SU-DHL-6 (cell line): ENCODE results near the gene BMPR1B.
"Not testable (repeated sequence)": the region's sequence is repeated elsewhere in the genome, so short reads cannot be mapped to it uniquely, and the experiment has no call there.

ENCODE experiments used
- H2AFZ ChIP-seq: fragments of 200-600 bp; sonication (generic); 2 replicates; pipeline ENCODE4 v1.6.1; 2014; ENCODE audit warnings: low read depth, mild to moderate bottlenecking, moderate library complexity, mixed read lengths, antibody characterized with exemption, low read length; ENCODE audit not compliant: severe bottlenecking
- H3F3A ChIP-seq: fragments of 200-600 bp; shearing (Covaris generic); 2 replicates; pipeline ENCODE4 v1.6.0; 2016; ENCODE audit warnings: antibody characterized with exemption, mild to moderate bottlenecking; ENCODE audit not compliant: insufficient read depth
- H3K27ac ChIP-seq: fragments of 200-600 bp; sonication (generic); 2 replicates; pipeline ENCODE4 v1.5.1; 2016; ENCODE audit warnings: low read depth, mild to moderate bottlenecking, low read length, moderate library complexity, mixed read lengths
- H3K27me3 ChIP-seq: fragments of 200-600 bp; sonication (generic), shearing (Covaris generic); 2 replicates; pipeline ENCODE4 v1.6.0; 2014; ENCODE audit warnings: mild to moderate bottlenecking, low read length
- H3K36me3 ChIP-seq: fragments of 200-600 bp; sonication (generic); 2 replicates; pipeline ENCODE4 v1.6.1; 2014; ENCODE audit warnings: mild to moderate bottlenecking, low read length, mixed read lengths
- H3K4me2 ChIP-seq: fragments of 300-600, 200-600 bp; shearing (Covaris generic), sonication (generic); 2 replicates; pipeline ENCODE4 v1.6.0; 2014; ENCODE audit warnings: low read length, low read depth, mild to moderate bottlenecking; ENCODE audit not compliant: poor library complexity, severe bottlenecking
- H3K4me3 ChIP-seq: fragments of 200-600 bp; sonication (generic); 2 replicates; pipeline ENCODE4 v1.5.1; 2014; ENCODE audit warnings: antibody characterized with exemption, low read length, mild to moderate bottlenecking, mixed read lengths; ENCODE audit not compliant: insufficient read depth, poor library complexity, severe bottlenecking
- H3K79me2 ChIP-seq: fragments of 200-600 bp; sonication (generic); 2 replicates; pipeline ENCODE4 v1.6.1; 2014; ENCODE audit warnings: mild to moderate bottlenecking, low read length, moderate library complexity; ENCODE audit not compliant: insufficient read depth
- H3K9ac ChIP-seq: fragments of 200-600 bp; sonication (generic); 2 replicates; pipeline ENCODE4 v1.7.0; 2014; ENCODE audit warnings: mild to moderate bottlenecking, low read length
- H3K9me2 ChIP-seq: fragments of 200-600 bp; sonication (generic); replicated peaks from 2 replicates; pipeline ENCODE4 v1.6.1; 2014; ENCODE audit warnings: low read length; ENCODE audit not compliant: insufficient read depth
- H3K9me3 ChIP-seq: fragments of 200-600 bp; sonication (generic); 2 replicates; pipeline ENCODE4 v1.6.1; 2014; ENCODE audit warnings: low read length, mixed read lengths; ENCODE audit not compliant: insufficient read depth
- H4K20me1 ChIP-seq: fragments of 200-600 bp; sonication (generic); 2 replicates; pipeline ENCODE4 v1.6.1; 2014; ENCODE audit warnings: low read depth, mild to moderate bottlenecking, antibody characterized with exemption, low read length, moderate library complexity, mixed read lengths
- EZH2phosphoT487 ChIP-seq: fragments of 200-600 bp; sonication (generic), shearing (Covaris generic); conservative IDR thresholded peaks from 2 replicates; pipeline ENCODE4 v1.6.1; 2018; ENCODE audit warnings: mild to moderate bottlenecking, antibody characterized with exemption, low read length, moderate library complexity, mixed read lengths
- TF ChIP-seq, protein P1 (sequence below): fragments of 200-600 bp; sonication (generic); IDR thresholded peaks from one replicate; pipeline ENCODE4 v1.5.1; 2017; ENCODE audit warnings: antibody characterized with exemption, mild to moderate bottlenecking, low read length, moderate library complexity; ENCODE audit not compliant: insufficient read depth, poor library complexity, severe bottlenecking

BMPR1B gene

DNA sequence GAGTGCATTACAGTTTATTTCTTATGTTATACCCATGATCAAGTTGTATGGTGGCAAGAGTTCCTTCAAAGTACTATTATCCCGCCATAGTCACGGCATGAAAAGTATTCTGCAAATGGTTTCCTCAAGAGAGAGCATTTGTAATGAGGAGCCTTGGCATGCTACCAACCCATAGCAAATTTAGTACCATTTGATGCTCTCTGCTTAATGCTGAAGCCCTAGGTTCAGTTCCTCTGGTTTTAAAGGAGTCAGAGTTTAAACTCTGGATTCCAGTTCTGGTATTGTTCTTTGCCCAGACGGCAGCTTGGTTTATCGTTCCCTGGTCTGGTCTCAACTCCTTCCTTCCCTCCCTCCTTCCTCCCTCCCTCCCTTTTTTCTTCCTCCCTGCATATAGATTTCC lies 371.3 kb downstream of the BMPR1B start:
- no peak for TF ChIP-seq EZH2phosphoT487
- TF ChIP-seq, protein P1, sequence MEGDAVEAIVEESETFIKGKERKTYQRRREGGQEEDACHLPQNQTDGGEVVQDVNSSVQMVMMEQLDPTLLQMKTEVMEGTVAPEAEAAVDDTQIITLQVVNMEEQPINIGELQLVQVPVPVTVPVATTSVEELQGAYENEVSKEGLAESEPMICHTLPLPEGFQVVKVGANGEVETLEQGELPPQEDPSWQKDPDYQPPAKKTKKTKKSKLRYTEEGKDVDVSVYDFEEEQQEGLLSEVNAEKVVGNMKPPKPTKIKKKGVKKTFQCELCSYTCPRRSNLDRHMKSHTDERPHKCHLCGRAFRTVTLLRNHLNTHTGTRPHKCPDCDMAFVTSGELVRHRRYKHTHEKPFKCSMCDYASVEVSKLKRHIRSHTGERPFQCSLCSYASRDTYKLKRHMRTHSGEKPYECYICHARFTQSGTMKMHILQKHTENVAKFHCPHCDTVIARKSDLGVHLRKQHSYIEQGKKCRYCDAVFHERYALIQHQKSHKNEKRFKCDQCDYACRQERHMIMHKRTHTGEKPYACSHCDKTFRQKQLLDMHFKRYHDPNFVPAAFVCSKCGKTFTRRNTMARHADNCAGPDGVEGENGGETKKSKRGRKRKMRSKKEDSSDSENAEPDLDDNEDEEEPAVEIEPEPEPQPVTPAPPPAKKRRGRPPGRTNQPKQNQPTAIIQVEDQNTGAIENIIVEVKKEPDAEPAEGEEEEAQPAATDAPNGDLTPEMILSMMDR = no peak
- H3F3A ChIP-seq = no peaks in the 10 kb centered on the region
- no peaks in the 10 kb centered on the region for H3K36me3 ChIP-seq
- H3K9me3 ChIP-seq = no peaks in the 10 kb centered on the region
- no peak overlapping the region for H3K4me3 ChIP-seq
- H3K27ac ChIP-seq = no peak overlapping the region
- no peaks in the 10 kb centered on the region for H3K27me3 ChIP-seq
- no peaks in the 10 kb centered on the region for H4K20me1 ChIP-seq
- no peaks in the 10 kb centered on the region for H3K9me2 ChIP-seq
- no peak overlapping the region for H2AFZ ChIP-seq
- no peak overlapping the region for H3K9ac ChIP-seq
- H3K4me2 ChIP-seq = no peak overlapping the region
- no peaks in the 10 kb centered on the region for H3K79me2 ChIP-seq

DNA sequence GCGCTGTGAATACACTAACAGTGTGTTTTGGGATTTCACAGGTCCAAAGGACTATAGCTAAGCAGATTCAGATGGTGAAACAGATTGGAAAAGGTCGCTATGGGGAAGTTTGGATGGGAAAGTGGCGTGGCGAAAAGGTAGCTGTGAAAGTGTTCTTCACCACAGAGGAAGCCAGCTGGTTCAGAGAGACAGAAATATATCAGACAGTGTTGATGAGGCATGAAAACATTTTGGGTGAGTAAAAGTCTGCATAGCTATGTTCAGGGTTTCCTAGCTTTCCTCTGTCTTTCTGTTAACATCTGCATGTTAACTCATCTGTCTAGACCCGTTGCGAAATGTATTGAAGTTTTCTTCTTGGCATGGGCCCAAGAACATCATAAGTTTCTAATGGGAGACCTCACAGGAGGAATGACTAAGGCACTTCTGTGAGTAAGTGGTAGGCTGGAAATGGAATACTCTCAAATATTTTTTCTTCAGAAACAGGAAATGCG lies 372.1 kb downstream of the BMPR1B start:
- Histone ChIP-seq H3K27ac (no peak overlapping the region), H3K9me2 (no peaks in the 10 kb centered on the region), H3K9me3 (no peaks in the 10 kb centered on the region), H4K20me1 (no peaks in the 10 kb centered on the region), H2AFZ (no peak overlapping the region), H3K4me3 (no peak overlapping the region), H3K27me3 (no peaks in the 10 kb centered on the region), H3K4me2 (no peak overlapping the region), H3K36me3 (no peaks in the 10 kb centered on the region), H3K9ac (no peak overlapping the region), H3F3A (no peaks in the 10 kb centered on the region), H3K79me2 (no peaks in the 10 kb centered on the region)
- TF ChIP-seq EZH2phosphoT487 = no peak
- TF ChIP-seq, protein P1 = no peak

DNA sequence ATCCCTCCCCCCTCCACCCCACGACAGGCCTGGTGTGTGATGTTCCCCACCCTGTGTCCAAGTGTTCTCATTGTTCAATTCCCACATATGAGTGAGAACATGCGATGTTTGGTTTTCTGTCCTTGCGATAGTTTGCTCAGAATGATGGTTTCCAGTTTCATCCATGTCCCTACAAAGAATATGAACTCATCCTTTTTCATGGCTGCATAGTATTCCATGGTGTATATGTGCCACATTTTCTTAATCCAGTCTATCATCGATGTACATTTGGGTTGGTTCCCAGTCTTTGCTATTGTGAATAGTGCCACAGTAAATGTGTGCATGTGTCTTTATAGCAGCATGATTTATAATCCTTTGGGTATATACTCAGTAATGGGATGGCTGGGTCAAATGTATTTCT lies 376.3 kb downstream of the BMPR1B start:
- not testable (repeated sequence) for H3K36me3 ChIP-seq, H3K9ac ChIP-seq, H3F3A ChIP-seq, H4K20me1 ChIP-seq, H3K4me3 ChIP-seq, H3K79me2 ChIP-seq, H3K27me3 ChIP-seq, H3K9me2 ChIP-seq, H2AFZ ChIP-seq, H3K9me3 ChIP-seq, H3K4me2 ChIP-seq, H3K27ac ChIP-seq

DNA sequence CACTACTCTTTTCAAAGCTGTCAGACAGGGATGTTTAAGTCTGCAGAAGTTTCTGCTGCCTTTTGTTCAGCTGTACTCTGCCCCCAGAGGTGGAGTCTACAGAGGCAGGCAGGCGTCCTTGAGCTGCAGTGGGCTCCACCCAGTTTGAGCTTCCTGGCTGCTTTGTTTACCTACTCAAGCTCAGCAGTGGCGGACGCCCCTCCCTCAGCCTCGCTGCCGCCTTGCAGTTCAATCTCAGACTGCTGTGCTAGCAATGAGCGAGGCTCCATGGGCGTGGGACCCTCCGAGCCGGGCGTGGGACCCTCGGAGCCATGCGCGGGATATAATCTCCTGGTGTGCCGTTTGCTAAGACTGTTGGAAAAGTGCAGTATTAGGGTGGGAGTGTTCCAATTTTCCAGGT lies 381.7 kb downstream of the BMPR1B start:
- H3K27me3 ChIP-seq, H3K27ac ChIP-seq, H2AFZ ChIP-seq, H3K4me2 ChIP-seq, H3K9ac ChIP-seq, H3K36me3 ChIP-seq, H3K9me3 ChIP-seq, H3K9me2 ChIP-seq, H3K4me3 ChIP-seq, H4K20me1 ChIP-seq, H3F3A ChIP-seq, H3K79me2 ChIP-seq: not testable (repeated sequence)
